ENCODE results near the gene ANKMY1.

The ANKMY1 gene

GRCh38 chr2:240586919-240587800, 29.4 kb upstream of the ANKMY1 start (continued):
- peak; percentile 52; the same call in 1 of the 2 replicates for TF ChIP-seq ZBTB10 (tag by site-specific recombination; IDR thresholded peaks at IDR 0.05)
- TF ChIP-seq ZFHX2 (tag by site-specific recombination; conservative IDR thresholded peaks at IDR 0.05), result peak; percentile 74
- TF ChIP-seq GFI1B (tag by site-specific recombination; IDR thresholded peaks at IDR 0.05), result no peak
- no peak for TF ChIP-seq ZNF311 (tag by site-specific recombination; IDR thresholded peaks at IDR 0.05; ENCODE audit: borderline replicate concordance)
- no peak for TF ChIP-seq ELK4 (IDR thresholded peaks at IDR 0.05; ENCODE audit: borderline replicate concordance, low read depth, low read length)
- TF ChIP-seq, protein P1, sequence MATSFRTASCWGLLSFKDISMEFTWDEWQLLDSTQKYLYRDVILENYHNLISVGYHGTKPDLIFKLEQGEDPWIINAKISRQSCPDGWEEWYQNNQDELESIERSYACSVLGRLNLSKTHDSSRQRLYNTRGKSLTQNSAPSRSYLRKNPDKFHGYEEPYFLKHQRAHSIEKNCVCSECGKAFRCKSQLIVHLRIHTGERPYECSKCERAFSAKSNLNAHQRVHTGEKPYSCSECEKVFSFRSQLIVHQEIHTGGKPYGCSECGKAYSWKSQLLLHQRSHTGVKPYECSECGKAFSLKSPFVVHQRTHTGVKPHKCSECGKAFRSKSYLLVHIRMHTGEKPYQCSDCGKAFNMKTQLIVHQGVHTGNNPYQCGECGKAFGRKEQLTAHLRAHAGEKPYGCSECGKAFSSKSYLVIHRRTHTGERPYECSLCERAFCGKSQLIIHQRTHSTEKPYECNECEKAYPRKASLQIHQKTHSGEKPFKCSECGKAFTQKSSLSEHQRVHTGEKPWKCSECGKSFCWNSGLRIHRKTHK (tag by site-specific recombination; IDR thresholded peaks at IDR 0.05), result no peak
- TF ChIP-seq HOXC10 (CRISPR knock-in tag; IDR thresholded peaks at IDR 0.05), result no peak
- no peak for TF ChIP-seq ZNF354C (tag by site-specific recombination; IDR thresholded peaks at IDR 0.05; ENCODE audit: borderline replicate concordance, low read depth)
- TF ChIP-seq ZNF114 (tag by site-specific recombination; IDR thresholded peaks at IDR 0.05), result no peak
- TF ChIP-seq, protein P2, sequence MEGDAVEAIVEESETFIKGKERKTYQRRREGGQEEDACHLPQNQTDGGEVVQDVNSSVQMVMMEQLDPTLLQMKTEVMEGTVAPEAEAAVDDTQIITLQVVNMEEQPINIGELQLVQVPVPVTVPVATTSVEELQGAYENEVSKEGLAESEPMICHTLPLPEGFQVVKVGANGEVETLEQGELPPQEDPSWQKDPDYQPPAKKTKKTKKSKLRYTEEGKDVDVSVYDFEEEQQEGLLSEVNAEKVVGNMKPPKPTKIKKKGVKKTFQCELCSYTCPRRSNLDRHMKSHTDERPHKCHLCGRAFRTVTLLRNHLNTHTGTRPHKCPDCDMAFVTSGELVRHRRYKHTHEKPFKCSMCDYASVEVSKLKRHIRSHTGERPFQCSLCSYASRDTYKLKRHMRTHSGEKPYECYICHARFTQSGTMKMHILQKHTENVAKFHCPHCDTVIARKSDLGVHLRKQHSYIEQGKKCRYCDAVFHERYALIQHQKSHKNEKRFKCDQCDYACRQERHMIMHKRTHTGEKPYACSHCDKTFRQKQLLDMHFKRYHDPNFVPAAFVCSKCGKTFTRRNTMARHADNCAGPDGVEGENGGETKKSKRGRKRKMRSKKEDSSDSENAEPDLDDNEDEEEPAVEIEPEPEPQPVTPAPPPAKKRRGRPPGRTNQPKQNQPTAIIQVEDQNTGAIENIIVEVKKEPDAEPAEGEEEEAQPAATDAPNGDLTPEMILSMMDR (tag by site-specific recombination; IDR thresholded peaks at IDR 0.05), result peak; percentile 38; the same call in 1 of the 2 replicates
- TF ChIP-seq ZBTB8A (tag by site-specific recombination; IDR thresholded peaks at IDR 0.05), result peak; percentile 62
- TF ChIP-seq SP2 (tag by site-specific recombination; IDR thresholded peaks at IDR 0.05), result peak; percentile 63
- no peak for TF ChIP-seq TCF7L2 (IDR thresholded peaks at IDR 0.05; ENCODE audit: borderline replicate concordance, low read depth, low read length)
- TF ChIP-seq SCRT1 (tag by site-specific recombination; IDR thresholded peaks at IDR 0.05; ENCODE audit: borderline replicate concordance), result peak; percentile 76
- peak; percentile 38 for TF ChIP-seq ZBTB26 (tag by site-specific recombination; optimal IDR thresholded peaks at IDR 0.05)
- no peak for TF ChIP-seq ZNF10 (tag by site-specific recombination; IDR thresholded peaks at IDR 0.05)
- no peak for TF ChIP-seq ZNF214 (tag by site-specific recombination; IDR thresholded peaks at IDR 0.05; ENCODE audit: borderline replicate concordance)
- TF ChIP-seq ZNF530 (tag by site-specific recombination; IDR thresholded peaks at IDR 0.05; ENCODE audit: low read depth), result no peak
- TF ChIP-seq ZSCAN30 (tag by site-specific recombination; IDR thresholded peaks at IDR 0.05), result peak; percentile 47; the same call in 1 of the 2 replicates
- peak; percentile 73 for TF ChIP-seq ZFP69B (tag by site-specific recombination; IDR thresholded peaks at IDR 0.05)
- peak; percentile 95 for TF ChIP-seq SCRT2 (tag by site-specific recombination; IDR thresholded peaks at IDR 0.05)
- TF ChIP-seq KLF8 (tag by site-specific recombination; IDR thresholded peaks at IDR 0.05), result peak; percentile 59; the same call in 1 of the 2 replicates
- TF ChIP-seq ZNF184 (tag by site-specific recombination; IDR thresholded peaks at IDR 0.05), result no peak
- no peak for TF ChIP-seq ZNF521 (tag by site-specific recombination; IDR thresholded peaks at IDR 0.05)
- TF ChIP-seq GLIS2 (tag by site-specific recombination; IDR thresholded peaks at IDR 0.05), result peak; percentile 64
- TF ChIP-seq ZBTB17 (tag by site-specific recombination; IDR thresholded peaks at IDR 0.05), result peak; percentile 50
- TF ChIP-seq KLF1 (tag by site-specific recombination; IDR thresholded peaks at IDR 0.05), result 0 out of 2 replicates have a peak, but pooled peaks have one; percentile 30
- peak; percentile 20; the same call in 1 of the 2 replicates for TF ChIP-seq SP3 (tag by site-specific recombination; IDR thresholded peaks at IDR 0.05)
- peak; percentile 36 for TF ChIP-seq GLIS1 (tag by site-specific recombination; IDR thresholded peaks at IDR 0.05)
- TF ChIP-seq ZNF324 (tag by site-specific recombination; IDR thresholded peaks at IDR 0.05), result no peak
- TF ChIP-seq ZBTB20 (tag by site-specific recombination; IDR thresholded peaks at IDR 0.05), result peak; percentile 44; the same call in 1 of the 2 replicates

Measured in HEK293 (cell line).